Upper lobe of right lung (tissue), 1 donor: ENCODE data around the gene MAGEA8. TPM values are rescaled to one million over a fixed set of nuclear protein-coding genes. Genes with fewer than 3 reads are reported as not detected.
"Not testable (repeated sequence)": the region's sequence is repeated elsewhere in the genome, so short reads cannot be mapped to it uniquely, and the experiment has no call there.

ENCODE experiments used
- ATAC-seq: fragments of 200-7000 bp; cut with Tn5 transposase; one replicate; pipeline ENCODE4 v1.9.1; 2020; ENCODE audit warnings: mild to moderate bottlenecking, moderate library complexity
- DNase-seq: peaks from one replicate; pipeline ENCODE4 v3.0.0-alpha.2; 2020
- H3K27ac ChIP-seq: fragments of 200-600 bp; one replicate; pipeline ENCODE4 v1.8.0; 2022
- H3K27me3 ChIP-seq: fragments of 200-600 bp; one replicate; pipeline ENCODE4 v1.8.0; 2022; ENCODE audit warnings: mild to moderate bottlenecking
- H3K36me3 ChIP-seq: fragments of 200-600 bp; one replicate; pipeline ENCODE4 v1.8.0; 2022
- H3K4me1 ChIP-seq: fragments of 200-600 bp; one replicate; pipeline ENCODE4 v1.8.0; 2022
- H3K4me3 ChIP-seq: fragments of 200-600 bp; one replicate; pipeline ENCODE4 v1.8.0; 2022; ENCODE audit warnings: mild to moderate bottlenecking
- H3K9me3 ChIP-seq: fragments of 200-600 bp; one replicate; pipeline ENCODE4 v1.8.0; 2022
- intact Hi-C: fragments of 100-400 bp; cut with DNase I; formaldehyde crosslinking; loops from one replicate; pipeline ENCODE4 v1.11.0; 2022
- total RNA-seq: library from RNA; stranded (reverse); fragmentation: NEBNext Ultra II Directional; extraction: Animal tissue kit (Norgen Biotek cat#: 25700); gene quantifications from one replicate; pipeline ENCODE4 v1.2.1, GENCODE V29; 2021
- TF ChIP-seq, protein P1 (sequence below): fragments of 200-600 bp; IDR thresholded peaks from one replicate; pipeline ENCODE4 v1.8.0; 2022; ENCODE audit warnings: antibody characterized with exemption
- donor health status: DM: no; HTN: yes; CAD: no; lungs with severe emphysema.

MAGEA8 gene
- total RNA-seq, 1 donor from 2014 or later: not detected

DNA sequence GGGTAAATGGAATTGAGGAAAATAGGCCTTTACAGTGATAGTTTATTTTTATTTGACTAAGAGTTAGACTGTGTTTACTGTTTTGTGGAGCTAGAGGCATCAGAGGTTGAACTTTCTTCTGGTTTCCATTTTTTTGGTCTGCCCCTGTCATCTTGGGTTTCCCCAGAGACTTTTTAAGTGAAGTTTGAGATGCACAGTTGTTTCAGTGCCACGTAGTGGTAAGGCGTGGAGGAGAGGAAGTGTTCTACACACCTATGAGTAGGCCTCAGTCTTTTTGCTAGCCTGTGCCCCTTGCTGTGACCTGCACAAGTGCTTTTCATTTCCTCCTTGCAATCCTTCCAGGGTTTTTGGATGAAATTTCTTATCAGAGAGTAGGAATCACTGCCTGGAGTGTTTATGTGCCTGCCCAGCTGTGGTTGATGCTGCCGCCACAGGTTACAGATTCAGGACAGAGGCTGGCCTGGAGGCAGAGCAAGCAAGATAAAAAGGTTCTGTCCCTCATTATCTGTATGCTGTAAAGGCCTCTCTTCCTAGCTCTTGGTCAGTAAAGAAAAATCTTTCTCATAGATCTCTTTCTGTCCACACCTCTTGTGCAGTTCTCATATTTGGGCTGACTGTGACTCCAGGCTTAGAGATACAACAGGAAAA, 35.9 kb downstream of the MAGEA8 start:
- Histone ChIP-seq H3K36me3 (no peaks in the 10 kb centered on the region), H3K4me1 (no peaks in the 10 kb centered on the region), H3K27ac (no peak overlapping the region), H3K4me3 (no peak overlapping the region), H3K9me3 (no peaks in the 10 kb centered on the region), H3K27me3 (no peaks in the 10 kb centered on the region)
- ATAC-seq (no peak), DNase-seq (no peak)
- intact Hi-C loops: no loop called here
- TF ChIP-seq, protein P1, sequence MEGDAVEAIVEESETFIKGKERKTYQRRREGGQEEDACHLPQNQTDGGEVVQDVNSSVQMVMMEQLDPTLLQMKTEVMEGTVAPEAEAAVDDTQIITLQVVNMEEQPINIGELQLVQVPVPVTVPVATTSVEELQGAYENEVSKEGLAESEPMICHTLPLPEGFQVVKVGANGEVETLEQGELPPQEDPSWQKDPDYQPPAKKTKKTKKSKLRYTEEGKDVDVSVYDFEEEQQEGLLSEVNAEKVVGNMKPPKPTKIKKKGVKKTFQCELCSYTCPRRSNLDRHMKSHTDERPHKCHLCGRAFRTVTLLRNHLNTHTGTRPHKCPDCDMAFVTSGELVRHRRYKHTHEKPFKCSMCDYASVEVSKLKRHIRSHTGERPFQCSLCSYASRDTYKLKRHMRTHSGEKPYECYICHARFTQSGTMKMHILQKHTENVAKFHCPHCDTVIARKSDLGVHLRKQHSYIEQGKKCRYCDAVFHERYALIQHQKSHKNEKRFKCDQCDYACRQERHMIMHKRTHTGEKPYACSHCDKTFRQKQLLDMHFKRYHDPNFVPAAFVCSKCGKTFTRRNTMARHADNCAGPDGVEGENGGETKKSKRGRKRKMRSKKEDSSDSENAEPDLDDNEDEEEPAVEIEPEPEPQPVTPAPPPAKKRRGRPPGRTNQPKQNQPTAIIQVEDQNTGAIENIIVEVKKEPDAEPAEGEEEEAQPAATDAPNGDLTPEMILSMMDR: no peak

- H3K4me3 ChIP-seq, H3K4me1 ChIP-seq, H3K27me3 ChIP-seq, DNase-seq, intact Hi-C loops, ATAC-seq, H3K27ac ChIP-seq, H3K36me3 ChIP-seq, H3K9me3 ChIP-seq: not testable (repeated sequence)
Measured at GRCh38 chrX:149923836-149924235, 42.9 kb downstream of the MAGEA8 start.

DNA sequence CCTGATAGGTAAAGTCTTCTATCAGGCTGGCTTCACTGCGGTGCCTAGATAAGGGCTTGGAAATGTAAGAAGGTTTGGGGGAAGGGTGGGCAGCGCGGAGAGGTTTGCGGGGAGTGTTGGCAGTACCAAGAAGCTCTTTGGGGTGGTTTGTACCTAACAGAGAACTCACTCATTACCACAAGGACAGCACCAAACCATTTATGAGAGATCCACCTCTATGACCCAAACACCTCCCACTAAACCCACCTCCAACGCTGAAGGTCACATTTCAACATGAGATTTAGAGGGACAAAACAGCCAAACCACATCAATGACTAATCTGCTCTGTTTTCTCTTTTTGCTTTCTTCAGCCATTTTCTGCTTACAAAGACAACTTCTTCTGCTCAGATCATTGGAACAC, 43.5 kb downstream of the MAGEA8 start:
- ATAC-seq, H3K4me1 ChIP-seq, intact Hi-C loops, H3K4me3 ChIP-seq, DNase-seq, H3K27ac ChIP-seq, H3K27me3 ChIP-seq, H3K9me3 ChIP-seq, H3K36me3 ChIP-seq: not testable (repeated sequence)

GRCh38 chrX:149927245-149927963, 46.4 kb downstream of the MAGEA8 start:
- H3K36me3 ChIP-seq, ATAC-seq, H3K4me1 ChIP-seq, H3K9me3 ChIP-seq, intact Hi-C loops, DNase-seq, H3K27ac ChIP-seq, H3K27me3 ChIP-seq, H3K4me3 ChIP-seq: not testable (repeated sequence)

DNA sequence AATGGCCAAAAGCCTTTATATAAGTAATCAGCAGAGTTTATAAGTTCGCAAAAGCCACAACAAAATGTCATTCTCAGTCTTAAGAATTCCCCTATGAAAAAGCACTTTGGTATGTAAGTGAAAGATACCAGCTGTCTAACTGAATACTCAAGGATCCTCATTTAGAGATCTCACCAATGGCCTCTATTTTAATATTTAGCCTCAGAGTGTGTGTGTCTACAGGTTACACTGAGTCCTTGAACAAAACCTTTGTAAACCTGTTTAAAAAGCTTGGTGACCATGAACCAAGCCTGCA, 46.9 kb downstream of the MAGEA8 start:
- H3K4me1 ChIP-seq, ATAC-seq, intact Hi-C loops, H3K36me3 ChIP-seq, DNase-seq, H3K27ac ChIP-seq, H3K27me3 ChIP-seq, H3K4me3 ChIP-seq, H3K9me3 ChIP-seq: not testable (repeated sequence)

DNA sequence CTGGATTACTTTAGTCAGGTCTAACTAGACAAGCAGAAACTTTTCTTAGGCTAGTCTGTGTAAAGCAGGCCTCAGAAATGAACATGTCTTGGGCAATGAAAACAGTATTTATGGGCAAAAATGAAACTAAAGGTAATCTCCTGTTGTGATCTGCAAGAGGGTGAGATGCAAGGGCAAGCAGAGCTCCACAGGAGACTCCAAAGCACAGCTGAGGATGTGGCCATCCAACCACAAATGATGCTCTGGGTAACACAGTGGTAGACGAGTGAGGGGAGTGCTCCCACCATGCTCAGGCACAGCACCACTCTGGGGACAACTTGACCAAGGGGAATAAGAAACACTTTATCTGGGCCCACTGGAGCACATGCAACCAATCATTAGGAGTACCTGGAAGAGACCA, 47.7 kb downstream of the MAGEA8 start:
- H3K4me1 ChIP-seq, H3K9me3 ChIP-seq, H3K4me3 ChIP-seq, ATAC-seq, H3K27me3 ChIP-seq, H3K27ac ChIP-seq, intact Hi-C loops, DNase-seq, H3K36me3 ChIP-seq: not testable (repeated sequence)

DNA sequence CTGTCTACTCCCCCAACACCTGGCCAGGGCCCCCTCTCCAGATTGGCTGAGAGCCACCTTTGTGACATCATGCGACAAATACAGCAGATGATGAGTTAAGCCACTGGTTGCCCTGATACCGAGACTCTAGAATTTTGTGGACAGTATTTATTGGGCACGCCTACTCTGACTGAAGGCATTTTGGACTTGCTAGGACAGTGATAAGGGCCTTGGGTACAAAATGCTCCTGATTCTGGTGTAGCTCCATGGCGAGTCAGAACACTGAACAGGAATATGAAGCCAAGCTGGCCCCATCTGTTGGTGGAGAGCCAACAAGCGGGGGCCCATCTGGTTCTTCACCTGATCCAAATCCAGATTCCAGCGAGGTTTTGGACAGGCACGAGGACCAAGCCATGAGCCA, 48.4 kb downstream of the MAGEA8 start, which contains the start of gene HSFX4:
Gene HSFX4, plus strand, starts transcription at position 174 of the 400 bp plus-strand sequence. Its CDS starts 72 bp downstream, at position 246.
- H3K27me3 ChIP-seq, ATAC-seq, DNase-seq, H3K9me3 ChIP-seq, H3K36me3 ChIP-seq, H3K27ac ChIP-seq, intact Hi-C loops, H3K4me3 ChIP-seq, H3K4me1 ChIP-seq: not testable (repeated sequence)

- ATAC-seq, H3K9me3 ChIP-seq, DNase-seq, H3K27me3 ChIP-seq, intact Hi-C loops, H3K36me3 ChIP-seq, H3K4me1 ChIP-seq, H3K27ac ChIP-seq, H3K4me3 ChIP-seq: not testable (repeated sequence)
Measured at GRCh38 chrX:149931355-149931754, 50.4 kb downstream of the MAGEA8 start.

GRCh38 chrX:149932150-149932549, 51.2 kb downstream of the MAGEA8 start:
- intact Hi-C loops, H3K4me3 ChIP-seq, H3K27me3 ChIP-seq, H3K9me3 ChIP-seq, H3K36me3 ChIP-seq, ATAC-seq, H3K4me1 ChIP-seq, H3K27ac ChIP-seq, DNase-seq: not testable (repeated sequence)

DNA sequence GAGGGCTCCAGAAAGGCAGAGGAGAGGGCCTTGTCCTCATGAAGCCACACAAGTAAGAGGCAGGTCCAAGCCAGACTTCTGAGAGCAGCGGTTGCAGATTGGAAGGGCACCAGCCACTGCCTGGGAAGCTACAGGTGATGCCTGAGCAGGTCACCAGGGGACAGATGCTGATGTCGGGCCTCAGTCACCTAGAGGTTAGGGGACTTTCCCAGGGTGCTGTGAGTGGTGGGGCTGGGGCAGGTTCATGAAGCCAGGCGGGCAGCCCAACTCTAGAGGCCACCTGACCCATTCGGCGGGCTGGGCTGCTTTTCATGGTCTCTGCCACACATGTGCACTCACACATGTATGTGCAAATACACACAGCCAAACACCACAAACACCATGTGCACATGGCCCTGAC, 52.0 kb downstream of the MAGEA8 start:
- H3K27me3 ChIP-seq, H3K4me3 ChIP-seq, ATAC-seq, H3K36me3 ChIP-seq, H3K27ac ChIP-seq, H3K4me1 ChIP-seq, DNase-seq, H3K9me3 ChIP-seq, intact Hi-C loops: not testable (repeated sequence)

GRCh38 chrX:149933547-149933946, 52.6 kb downstream of the MAGEA8 start:
- H3K4me3 ChIP-seq, H3K27me3 ChIP-seq, H3K27ac ChIP-seq, DNase-seq, intact Hi-C loops, H3K4me1 ChIP-seq, H3K36me3 ChIP-seq, H3K9me3 ChIP-seq, ATAC-seq: not testable (repeated sequence)
